ENCODE measurements around the gene C1GALT1C1.

C1GALT1C1 gene

DNA sequence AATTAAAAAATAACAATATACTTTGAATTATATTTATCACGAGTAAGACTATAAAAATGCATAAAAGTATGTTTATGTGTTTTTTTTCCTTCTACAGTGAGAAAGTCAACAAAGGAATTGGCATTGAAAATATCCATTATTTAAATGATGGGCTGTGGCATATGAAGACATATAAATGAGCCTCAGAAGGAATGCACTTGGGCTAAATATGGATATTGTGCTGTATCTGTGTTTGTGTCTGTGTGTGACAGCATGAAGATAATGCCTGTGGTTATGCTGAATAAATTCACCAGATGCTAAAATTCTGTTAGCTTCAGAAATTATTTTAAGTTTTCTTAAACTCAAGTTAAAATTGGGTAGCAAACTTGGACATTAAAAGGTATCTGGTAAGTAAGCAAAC lies 17.8 kb downstream of the C1GALT1C1 start:
- Histone ChIP-seq H3K4me3 (ENCODE audit: low read depth, low read length) (no peak overlapping the region), H3K36me3 (peaks cover 5% of the 10 kb centered on the region), H3K27ac (no peak overlapping the region), H3K9me3 (ENCODE audit: severe bottlenecking) (no peaks in the 10 kb centered on the region), H3K27me3 (ENCODE audit: insufficient read depth, low read depth, severe bottlenecking) (no peaks in the 10 kb centered on the region)
- DNase-seq: no peak
- TF ChIP-seq, protein P1, sequence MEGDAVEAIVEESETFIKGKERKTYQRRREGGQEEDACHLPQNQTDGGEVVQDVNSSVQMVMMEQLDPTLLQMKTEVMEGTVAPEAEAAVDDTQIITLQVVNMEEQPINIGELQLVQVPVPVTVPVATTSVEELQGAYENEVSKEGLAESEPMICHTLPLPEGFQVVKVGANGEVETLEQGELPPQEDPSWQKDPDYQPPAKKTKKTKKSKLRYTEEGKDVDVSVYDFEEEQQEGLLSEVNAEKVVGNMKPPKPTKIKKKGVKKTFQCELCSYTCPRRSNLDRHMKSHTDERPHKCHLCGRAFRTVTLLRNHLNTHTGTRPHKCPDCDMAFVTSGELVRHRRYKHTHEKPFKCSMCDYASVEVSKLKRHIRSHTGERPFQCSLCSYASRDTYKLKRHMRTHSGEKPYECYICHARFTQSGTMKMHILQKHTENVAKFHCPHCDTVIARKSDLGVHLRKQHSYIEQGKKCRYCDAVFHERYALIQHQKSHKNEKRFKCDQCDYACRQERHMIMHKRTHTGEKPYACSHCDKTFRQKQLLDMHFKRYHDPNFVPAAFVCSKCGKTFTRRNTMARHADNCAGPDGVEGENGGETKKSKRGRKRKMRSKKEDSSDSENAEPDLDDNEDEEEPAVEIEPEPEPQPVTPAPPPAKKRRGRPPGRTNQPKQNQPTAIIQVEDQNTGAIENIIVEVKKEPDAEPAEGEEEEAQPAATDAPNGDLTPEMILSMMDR (IDR thresholded peaks at IDR 0.05; ENCODE audit: low read depth, low read length): no peak

DNA sequence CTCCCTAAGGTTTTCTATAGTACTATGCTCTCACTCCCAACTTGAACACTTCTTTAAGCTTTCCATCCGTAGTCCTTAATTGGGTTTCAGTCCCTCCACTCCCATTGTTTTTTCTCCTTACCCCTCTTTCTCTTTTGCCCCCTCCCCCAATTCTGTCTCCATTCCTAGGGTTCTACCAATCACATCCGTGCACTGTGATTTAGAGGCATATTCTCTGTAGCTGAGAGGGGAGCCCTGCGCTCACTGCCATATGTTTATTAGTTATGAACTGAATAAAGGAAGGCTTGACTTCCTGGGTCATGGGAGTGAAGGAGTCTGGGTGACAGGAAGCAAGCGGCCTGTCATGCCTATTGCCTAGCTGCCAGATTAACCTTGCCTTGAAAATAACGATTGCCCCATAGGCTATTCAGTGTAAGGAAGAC lies 25.5 kb downstream of the C1GALT1C1 start:
- Histone ChIP-seq H3K27me3 (ENCODE audit: insufficient read depth, low read depth, severe bottlenecking) (no peaks in the 10 kb centered on the region), H3K4me3 (ENCODE audit: low read depth, low read length) (peak overlapping the region; percentile 68), H3K9me3 (ENCODE audit: severe bottlenecking) (no peaks in the 10 kb centered on the region), H3K36me3 (no peaks in the 10 kb centered on the region), H3K27ac (peak overlapping the region; percentile 77)
- DNase-seq: peak; percentile 22
- TF ChIP-seq, protein P1 (IDR thresholded peaks at IDR 0.05; ENCODE audit: low read depth, low read length): no peak

DNA sequence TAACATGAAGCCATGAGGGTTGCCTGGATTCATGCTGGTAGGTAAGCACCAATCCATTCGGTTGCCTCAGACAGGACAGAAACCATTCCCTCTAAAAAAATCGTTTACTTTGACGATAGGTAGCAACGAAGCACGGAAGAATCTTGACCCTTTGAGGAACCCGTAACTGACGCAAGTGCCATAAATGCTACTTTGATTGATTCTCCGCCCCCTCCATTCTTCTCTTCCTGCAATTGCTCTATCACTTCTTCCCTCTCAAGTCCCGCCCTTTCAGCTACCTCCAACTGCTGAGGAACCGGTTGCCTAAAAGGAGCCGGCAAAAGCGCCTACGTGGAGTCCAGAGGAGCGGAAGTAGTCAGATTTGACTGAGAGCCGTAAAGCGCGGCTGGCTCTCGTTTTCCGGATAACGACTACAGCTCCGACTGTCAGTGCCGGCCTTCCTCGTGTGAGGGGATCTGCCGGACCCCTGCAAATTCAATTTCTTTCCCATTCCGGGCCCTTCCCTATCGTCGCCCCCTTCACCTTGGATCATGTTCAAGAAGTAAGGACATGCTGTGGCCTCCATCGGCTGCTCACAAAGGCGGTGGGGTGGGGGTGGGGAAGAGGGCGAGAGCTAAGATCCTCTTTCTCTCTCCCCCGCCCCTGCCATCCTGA lies 26.0 kb downstream of the C1GALT1C1 start, which contains the start of gene MCTS1:
TSS of gene MCTS1 (plus strand) at position 395 of the 654 bp plus-strand sequence. CDS start at position 531, 136 bp downstream.
- peak within 1 kb of the TSS; percentile 77 for H3K27ac ChIP-seq
- DNase-seq: peak; percentile 84
- H3K27me3 ChIP-seq (ENCODE audit: insufficient read depth, low read depth, severe bottlenecking): no peaks in the 10 kb centered on the region
- no peaks in the 10 kb centered on the region for H3K9me3 ChIP-seq (ENCODE audit: severe bottlenecking)
- no peaks in the 10 kb centered on the region for H3K36me3 ChIP-seq
- peak within 1 kb of the TSS; percentile 68 for H3K4me3 ChIP-seq (ENCODE audit: low read depth, low read length)
- TF ChIP-seq, protein P1 (IDR thresholded peaks at IDR 0.05; ENCODE audit: low read depth, low read length): no peak

- Histone ChIP-seq H3K27ac (no peak overlapping the region), H3K27me3 (ENCODE audit: insufficient read depth, low read depth, severe bottlenecking) (peaks cover 17% of the 10 kb centered on the region), H3K4me3 (ENCODE audit: low read depth, low read length) (no peak overlapping the region), H3K9me3 (ENCODE audit: severe bottlenecking) (no peaks in the 10 kb centered on the region), H3K36me3 (no peaks in the 10 kb centered on the region)
- TF ChIP-seq, protein P1 (IDR thresholded peaks at IDR 0.05; ENCODE audit: low read depth, low read length): no peak
- no peak for DNase-seq
Observed at GRCh38 chrX:120585702-120586101, 44.2 kb downstream of the C1GALT1C1 start.

Data from WERI-Rb-1 (cell line).